NCI-H748 (cell line): ENCODE data around the gene CACNB4.
"Not testable (repeated sequence)": the region's sequence is repeated elsewhere in the genome, so short reads cannot be mapped to it uniquely, and the experiment has no call there.

Experiments used
- DNase-seq: peaks from one replicate; lab custom pipeline; 2025; ENCODE audit not compliant: unreplicated experiment; lab: John Stamatoyannopoulos, UW

CACNB4 gene

DNA sequence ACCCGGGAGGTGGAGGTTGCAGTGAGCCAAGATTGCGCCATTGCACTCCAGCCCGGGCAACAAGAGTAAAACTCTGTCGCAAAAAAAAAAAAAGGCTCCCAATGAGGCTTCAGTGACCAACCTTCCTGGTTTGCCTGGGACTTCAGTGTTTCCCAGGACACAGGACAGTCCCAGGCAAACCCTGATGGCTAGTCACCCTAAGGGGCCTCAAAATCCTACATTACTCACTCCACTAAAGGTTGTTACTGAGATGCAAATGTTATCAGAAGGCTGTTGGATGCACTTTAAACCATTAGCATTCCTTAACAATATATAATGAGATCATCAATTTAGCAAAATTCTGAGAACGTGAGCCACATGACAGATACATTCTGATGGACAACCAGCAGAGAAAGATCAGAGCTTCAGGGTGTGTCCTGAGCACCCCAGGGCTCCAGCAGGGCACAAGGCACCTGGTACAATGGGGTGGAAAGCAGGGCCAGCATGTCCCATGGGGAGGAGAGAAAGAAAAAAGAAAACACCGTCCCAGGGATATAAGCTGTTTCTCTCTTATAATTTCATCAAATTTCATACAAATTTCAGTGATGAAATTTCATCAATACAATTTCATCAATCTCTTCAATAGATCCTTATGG, 152.5 kb downstream of the CACNB4 start:
- DNase-seq, result no peak

- no peak for DNase-seq
These were observed 153.2 kb downstream of the CACNB4 start for GRCh38 chr2:151945602-151946001.

- no peak for DNase-seq
These were observed 153.7 kb downstream of the CACNB4 start for GRCh38 chr2:151945186-151945585.

DNA sequence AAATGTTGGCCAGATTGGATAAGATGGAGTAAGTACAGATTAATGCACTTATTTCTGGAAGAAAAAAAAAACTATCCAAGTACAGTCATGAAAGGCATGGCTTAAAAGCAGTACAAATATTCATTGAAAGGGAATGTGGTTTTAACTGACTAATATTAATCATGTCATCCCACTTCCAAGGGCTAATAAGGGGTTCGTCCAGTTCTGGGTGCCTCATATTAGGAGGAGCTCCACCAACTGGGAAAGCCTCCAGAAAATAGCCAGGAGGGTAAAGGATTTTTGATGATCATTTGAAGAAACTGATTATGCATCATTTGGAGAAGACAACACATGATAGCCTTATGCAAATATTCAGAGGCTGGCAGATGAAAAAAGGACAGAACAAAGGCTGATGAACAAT, 155.4 kb downstream of the CACNB4 start:
- DNase-seq, result no peak

DNA sequence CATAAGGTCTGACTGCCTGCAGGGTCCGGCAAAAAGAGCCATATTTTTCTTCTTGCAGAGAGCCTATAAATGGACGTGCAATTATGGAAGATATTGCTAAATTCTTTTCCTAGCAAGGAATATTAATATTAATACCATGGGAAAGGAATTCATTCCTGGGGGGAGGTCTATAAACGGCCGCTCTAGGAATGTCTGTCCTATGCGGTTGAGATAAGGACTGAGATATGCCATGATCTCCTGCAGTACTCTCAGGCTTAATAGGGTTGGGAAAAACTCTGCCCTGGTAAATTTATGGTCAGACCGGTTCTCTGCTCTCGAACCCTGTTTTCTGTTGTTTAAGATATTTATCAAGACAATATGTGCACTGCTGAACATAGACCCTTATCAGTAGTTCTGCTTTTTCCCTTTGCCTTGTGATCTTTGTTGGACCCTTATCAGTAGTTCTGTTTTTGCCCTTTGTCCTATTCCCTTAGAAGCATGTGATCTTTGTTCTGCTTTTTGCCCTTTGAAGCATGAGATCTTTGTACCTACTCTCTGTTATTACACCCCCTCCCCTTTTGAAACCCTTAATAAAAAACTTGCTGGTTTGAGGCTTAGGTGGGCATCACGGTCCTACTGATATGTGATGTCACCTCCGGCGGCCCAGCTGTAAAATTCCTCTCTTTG, 156.2 kb downstream of the CACNB4 start:
- DNase-seq, result not testable (repeated sequence)

- DNase-seq, result no peak
These were observed 160.9 kb downstream of the CACNB4 start for GRCh38 chr2:151937966-151938365.

DNA sequence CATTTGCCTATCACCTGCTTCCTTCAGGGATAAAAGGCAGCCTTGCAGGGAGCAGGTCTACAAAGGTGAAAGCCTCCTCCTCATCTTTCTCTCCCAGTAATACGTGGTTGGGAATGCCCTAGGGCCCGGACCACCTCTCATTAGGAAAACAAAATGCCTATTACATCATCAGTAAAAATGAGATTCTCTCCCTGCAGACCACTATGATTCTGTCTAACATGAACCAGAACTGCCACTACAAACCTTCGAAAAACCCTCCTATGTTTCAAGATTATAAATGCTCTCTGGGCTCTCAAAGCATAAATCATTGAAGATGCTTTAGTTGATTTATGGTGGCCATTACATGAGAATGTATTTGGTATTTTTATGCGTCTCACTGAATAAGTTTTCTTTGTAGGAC, 162.2 kb downstream of the CACNB4 start:
- no peak for DNase-seq

DNA sequence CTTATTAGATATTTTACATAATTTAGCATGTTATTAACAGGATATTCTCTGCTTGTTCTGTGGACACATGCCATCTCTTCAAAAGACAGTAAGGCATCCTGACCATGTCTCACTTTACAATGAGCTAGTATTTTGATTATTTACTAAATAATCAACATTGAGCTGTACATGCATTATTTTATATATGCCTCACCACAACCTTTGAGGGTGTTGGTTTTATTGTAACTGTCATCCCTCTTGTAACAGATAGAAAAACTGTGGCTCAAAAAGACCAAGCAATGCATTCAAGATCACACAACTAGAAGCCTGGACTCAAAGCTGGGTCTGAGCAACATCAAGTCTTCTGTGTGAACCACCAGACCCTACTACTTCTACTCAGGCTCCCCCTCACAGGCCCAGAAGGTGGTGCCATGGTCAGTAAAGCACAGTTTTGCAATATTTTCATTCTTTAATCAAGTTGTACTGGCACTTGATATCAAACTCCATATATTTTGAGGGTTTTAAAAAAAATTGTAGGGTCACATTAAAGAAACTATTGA, 165.5 kb downstream of the CACNB4 start:
- DNase-seq, result no peak

DNA sequence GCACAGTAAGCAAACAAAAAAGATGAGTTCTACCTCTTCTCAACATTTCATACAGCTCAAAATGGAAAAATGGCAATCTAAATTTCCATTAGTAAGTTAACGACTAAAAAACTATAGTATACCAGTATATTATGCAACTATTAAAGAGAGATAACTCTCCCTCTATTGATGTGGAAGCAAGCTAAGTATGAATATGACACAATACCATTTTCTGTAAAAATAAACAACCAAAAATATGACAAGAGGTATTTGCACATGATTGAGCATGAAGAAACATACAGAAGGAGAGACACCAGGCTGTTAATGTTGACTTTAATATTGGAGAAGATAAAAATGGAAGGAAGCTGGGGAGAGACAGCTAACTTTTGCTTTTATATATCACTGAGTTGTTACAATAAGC, 167.1 kb downstream of the CACNB4 start:
- no peak for DNase-seq

- DNase-seq, result no peak
These were observed 167.7 kb downstream of the CACNB4 start for GRCh38 chr2:151931030-151931611.

GRCh38 chr2:151930042-151930441, 168.8 kb downstream of the CACNB4 start:
- no peak for DNase-seq

DNA sequence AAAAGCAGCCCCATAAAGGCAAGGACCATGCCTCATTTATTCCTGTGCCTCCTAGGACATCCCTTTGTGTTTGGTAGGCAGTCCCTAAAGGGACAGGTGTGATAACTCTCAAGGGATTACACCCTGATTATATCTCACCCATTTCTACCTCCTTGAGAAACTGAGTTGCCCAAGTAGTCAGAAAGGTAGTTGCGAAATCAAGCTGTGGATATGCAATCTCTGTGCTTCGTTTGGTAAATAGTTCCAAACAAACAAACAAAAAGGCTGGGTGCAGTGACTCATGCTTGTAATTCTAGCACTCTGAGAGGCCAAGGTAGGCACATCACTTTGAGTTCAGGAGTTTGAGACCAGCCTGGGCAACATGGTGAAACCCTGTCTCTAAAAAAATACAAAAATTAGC, 170.5 kb downstream of the CACNB4 start:
- DNase-seq, result no peak

GRCh38 chr2:151927501-151928221, 171.2 kb downstream of the CACNB4 start:
- peak; percentile 31 for DNase-seq

- DNase-seq, result no peak
These were observed 175.8 kb downstream of the CACNB4 start for GRCh38 chr2:151922845-151923666.

DNA sequence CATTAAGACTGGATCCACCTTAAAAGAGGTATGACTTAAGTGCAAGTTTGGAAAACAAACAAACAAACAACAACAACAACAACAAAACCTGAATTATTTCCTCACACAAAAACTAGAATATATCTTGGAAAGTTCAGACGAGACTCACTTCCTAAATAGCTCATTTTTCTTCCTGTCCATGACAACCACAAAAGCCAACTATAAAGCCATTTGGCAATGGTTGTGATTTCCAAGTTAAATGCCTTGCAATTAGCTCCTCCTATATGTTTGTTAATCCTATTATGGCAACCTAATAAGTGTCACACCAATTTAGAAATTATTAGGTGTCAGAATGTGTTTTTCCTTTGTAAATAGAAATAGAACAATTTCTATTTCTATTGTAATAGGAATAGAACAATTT, 179.1 kb downstream of the CACNB4 start:
- DNase-seq, result no peak

DNA sequence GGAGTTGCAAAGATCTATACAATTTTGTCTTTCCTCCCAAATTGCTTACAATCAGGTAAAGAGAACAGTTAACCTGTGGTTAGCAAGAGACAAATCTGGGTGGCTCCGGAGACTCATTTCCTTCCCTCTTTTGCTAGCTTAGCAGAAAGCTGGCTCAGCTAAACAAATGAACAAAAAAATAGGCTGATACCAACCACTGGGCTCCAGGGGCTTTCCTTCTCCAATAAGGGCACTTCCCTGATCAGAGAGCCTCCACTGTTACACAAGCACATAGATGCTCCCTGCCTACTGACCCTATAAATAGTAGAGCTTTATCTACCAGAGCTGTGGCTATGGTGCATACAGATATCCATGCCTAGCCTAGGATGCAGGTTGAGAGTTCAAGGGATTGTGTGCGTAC, 180.5 kb downstream of the CACNB4 start:
- no peak for DNase-seq

- no peak for DNase-seq
These were observed 182.2 kb downstream of the CACNB4 start for GRCh38 chr2:151916632-151917031.

DNA sequence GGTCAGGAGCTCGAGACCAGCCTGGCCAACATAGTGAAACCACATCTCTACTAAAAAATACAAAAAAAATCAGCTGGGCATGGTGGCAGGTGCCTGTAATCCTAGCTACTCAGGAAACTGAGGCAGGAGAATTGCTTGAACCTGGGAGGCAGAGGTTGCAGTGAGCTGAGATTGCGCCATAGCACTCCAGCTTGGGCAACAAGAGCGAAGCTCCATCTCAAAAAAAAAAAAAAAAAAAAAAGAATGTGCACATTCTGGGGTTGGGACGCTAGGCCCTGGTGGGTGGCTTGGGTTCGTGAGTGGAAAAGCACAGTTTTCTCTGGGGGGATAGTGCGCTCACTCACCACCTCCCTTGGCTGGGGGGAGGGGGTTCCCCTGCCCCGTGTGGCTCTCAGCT, 183.2 kb downstream of the CACNB4 start:
- DNase-seq, result not testable (repeated sequence)

DNA sequence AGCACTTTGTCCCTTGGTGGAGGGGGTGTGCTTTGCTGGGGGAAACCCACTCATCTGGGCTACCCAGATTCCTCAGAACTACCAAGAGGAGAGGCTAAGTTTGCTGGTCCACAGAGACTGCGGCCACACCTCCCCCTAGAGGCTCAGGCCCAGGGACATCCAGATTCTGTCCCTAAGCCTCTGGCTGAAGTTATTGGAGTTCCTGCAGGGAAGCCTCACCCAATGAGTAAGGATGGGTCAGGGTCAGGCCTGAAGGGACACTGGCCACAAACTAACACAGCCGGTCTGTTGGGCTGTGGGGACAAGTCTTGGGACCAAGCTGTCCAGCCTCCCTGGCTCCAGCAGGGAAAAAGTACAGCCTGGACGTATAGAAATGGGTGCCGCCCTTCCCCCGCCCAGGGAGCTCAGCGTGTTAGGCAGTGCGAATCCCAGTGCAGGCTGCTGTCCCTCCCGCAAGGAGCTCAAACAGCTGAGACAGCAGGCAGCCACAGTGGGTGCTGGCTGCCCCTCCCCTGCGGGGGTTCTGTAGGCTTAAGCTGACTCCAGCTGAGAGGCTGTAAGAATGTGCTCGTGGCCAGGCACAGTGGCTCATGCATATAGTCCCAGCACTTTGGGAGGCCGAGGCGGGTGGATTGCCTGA, 183.7 kb downstream of the CACNB4 start:
- DNase-seq, result no peak

DNA sequence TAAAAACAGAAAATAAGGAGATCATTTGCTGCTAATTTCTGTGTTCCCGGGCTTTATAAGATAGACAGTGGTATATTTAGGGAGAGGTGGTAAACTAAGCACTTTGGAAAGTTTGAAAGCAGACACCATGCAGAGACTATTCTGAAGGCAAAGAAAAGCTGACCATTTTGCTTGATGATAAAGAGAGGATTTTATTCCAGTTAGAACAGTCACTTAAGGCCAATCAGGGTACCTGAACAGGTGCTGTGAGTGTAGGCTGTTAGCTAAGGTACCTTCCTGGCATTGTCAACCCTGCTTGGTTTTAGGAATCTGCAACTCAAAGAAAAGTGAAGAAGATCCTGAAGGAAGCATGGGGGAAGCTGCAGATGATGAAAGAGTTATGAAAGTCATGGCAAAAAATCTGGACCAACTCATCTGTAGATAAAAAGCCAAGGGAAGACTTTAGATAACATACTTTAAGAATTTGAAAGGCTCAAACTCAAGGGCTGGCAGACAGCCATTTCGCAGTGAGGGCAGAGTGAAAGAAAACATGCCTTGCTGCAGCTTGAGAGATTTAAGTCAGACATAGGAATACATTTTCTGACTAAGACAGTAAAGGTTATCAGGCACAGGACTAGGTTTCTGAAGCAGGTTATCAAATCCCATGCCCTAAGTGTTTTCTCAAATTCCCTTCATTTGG, 190.5 kb downstream of the CACNB4 start:
- no peak for DNase-seq
